PC-3 (cell line): ENCODE results near the gene MAML3. TPM values are rescaled to one million over a fixed set of nuclear protein-coding genes. Genes with fewer than 3 reads are reported as not detected.
A peak's percentile ranks its signal among the peaks of the same experiment; 100 is the strongest.

Source experiments
- ATAC-seq: fragments of 200-7000 bp; cut with Tn5 transposase; 2 replicates; pipeline ENCODE4 v1.9.1; 2020; ENCODE audit warnings: mild to moderate bottlenecking, moderate library complexity
- BruUV-seq: library from RNA; stranded (reverse); fragments of 400-500 nt; replicated peaks from 2 replicates; lab custom pipeline; 2021; lab: Mats Ljungman, UMichigan
- CTCF ChIA-PET: fragments of 300-600 bp; sonication (Branson Sonifier 250); formaldehyde crosslinking; loops from one replicate; lab custom pipeline; 2022; ENCODE audit warnings: antibody characterized with exemption; lab: Charles Lee
- POLR2A ChIA-PET: fragments of 300-600 bp; sonication (Branson Sonifier 250); formaldehyde crosslinking; loops from one replicate; lab custom pipeline; 2022; ENCODE audit warnings: antibody characterized with exemption; ENCODE audit not compliant: unreplicated experiment; lab: Charles Lee
- DNase-seq: peaks from one replicate; pipeline ENCODE4 v3.0.0-alpha.2; 2015
- H2AFZ ChIP-seq: fragments of 300-600 bp; sonication (generic); 2 replicates; pipeline ENCODE4 v1.6.0; 2016; ENCODE audit warnings: antibody characterized with exemption, low read length
- H3F3A ChIP-seq: fragments of 300-600 bp; sonication (generic); one replicate; pipeline ENCODE4 v1.6.0; 2017; ENCODE audit warnings: antibody characterized with exemption, low read length, control low read depth, mild to moderate bottlenecking; ENCODE audit not compliant: unreplicated experiment
- H3K27ac ChIP-seq: fragments of 300-600 bp; sonication (generic); 2 replicates; pipeline ENCODE4 v1.5.1; 2016; ENCODE audit warnings: mild to moderate bottlenecking, low read length
- H3K27me3 ChIP-seq: fragments of 300-600 bp; sonication (generic); 2 replicates; pipeline ENCODE4 v1.6.1; 2016; ENCODE audit warnings: low read length, mixed read lengths
- H3K36me3 ChIP-seq: fragments of 300-600 bp; sonication (generic); 2 replicates; pipeline ENCODE4 v1.6.1; 2016; ENCODE audit warnings: low read depth, mixed run types, low read length, mixed read lengths
- H3K4me1 ChIP-seq: fragments of 300-600 bp; sonication (generic); 2 replicates; pipeline ENCODE4 v1.5.1; 2016; ENCODE audit warnings: low read length; ENCODE audit not compliant: insufficient read depth
- H3K4me2 ChIP-seq: fragments of 300-600 bp; sonication (generic); 2 replicates; pipeline ENCODE4 v1.6.0; 2016; ENCODE audit warnings: low read length
- H3K4me3 ChIP-seq: fragments of 300-600 bp; sonication (generic); 2 replicates; pipeline ENCODE4 v1.5.1; 2016; ENCODE audit warnings: mild to moderate bottlenecking, low read length, mixed read lengths
- H3K79me2 ChIP-seq: fragments of 300-600 bp; sonication (generic); 2 replicates; pipeline ENCODE4 v1.6.1; 2017; ENCODE audit warnings: low read length, mixed read lengths
- H3K9ac ChIP-seq: fragments of 300-600 bp; sonication (generic); 2 replicates; pipeline ENCODE4 v1.6.0; 2016; ENCODE audit warnings: mild to moderate bottlenecking, low read length
- H3K9me2 ChIP-seq: fragments of 300-600 bp; sonication (generic); replicated peaks from 2 replicates; pipeline ENCODE4 v1.6.1; 2016; ENCODE audit warnings: mixed run types, low read length, mixed read lengths
- H3K9me3 ChIP-seq: fragments of 300-600 bp; sonication (generic); 2 replicates; pipeline ENCODE4 v1.6.1; 2016; ENCODE audit warnings: low read length, mixed read lengths
- H4K20me1 ChIP-seq: fragments of 300-600 bp; sonication (generic); 2 replicates; pipeline ENCODE4 v1.6.1; 2016; ENCODE audit warnings: low read length, mixed read lengths
- EZH2 ChIP-seq: fragments of 300-600 bp; sonication (generic); IDR thresholded peaks from one replicate; pipeline ENCODE4 v1.6.1; 2017; ENCODE audit warnings: antibody characterized with exemption, mild to moderate bottlenecking, low read length; ENCODE audit not compliant: unreplicated experiment
- EZH2phosphoT487 ChIP-seq: fragments of 300-600 bp; sonication (generic); IDR thresholded peaks from 2 replicates; pipeline ENCODE4 v1.6.1; 2018; ENCODE audit warnings: mild to moderate bottlenecking, antibody characterized with exemption, low read length, borderline replicate concordance
- intact Hi-C: fragments of 100-400 bp; cut with micrococcal nuclease; formaldehyde crosslinking; loops from 2 replicates; pipeline ENCODE4 v1.9.0; 2023
- total RNA-seq: library from RNA; depleted of rRNA; stranded (reverse); fragments of >200 nt; gene quantifications from 2 replicates; pipeline ENCODE4 v1.2.3, GENCODE V29; 2014
- TF ChIP-seq, protein P1 (sequence below): fragments of 300-600 bp; sonication (generic); conservative IDR thresholded peaks from 2 replicates; pipeline ENCODE4 v1.5.1; 2017; ENCODE audit warnings: antibody characterized with exemption, low read depth, mild to moderate bottlenecking, low read length

Gene MAML3
- total RNA-seq, 1 experiment from 2014 or later, result 4.3 TPM

DNA sequence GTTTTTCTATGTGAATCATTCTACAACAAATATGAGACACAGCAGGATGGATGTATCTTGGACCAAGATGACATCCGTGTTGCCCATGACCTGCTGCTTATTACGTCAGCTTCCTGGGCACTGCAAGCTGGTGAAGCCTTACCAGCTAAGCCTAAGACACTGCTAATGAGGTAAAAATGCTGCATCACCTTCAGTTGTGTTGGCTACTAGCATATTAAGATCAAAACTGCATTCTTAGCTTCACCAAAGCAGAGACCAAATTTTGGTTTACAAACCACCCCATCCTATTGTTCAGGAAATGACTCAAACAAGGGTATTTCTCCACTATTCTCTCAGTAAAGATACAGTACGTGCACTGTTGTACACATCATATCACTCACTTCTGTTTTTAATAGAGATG lies 50.3 kb downstream of the MAML3 start:
- H3K79me2 ChIP-seq, result no peaks in the 10 kb centered on the region
- POLR2A ChIA-PET, result no interaction called here
- no peaks in the 10 kb centered on the region for H4K20me1 ChIP-seq
- peak overlapping the region; percentile 61 for H3K9ac ChIP-seq
- BruUV-seq, result no TSS peak
- no peaks in the 10 kb centered on the region for H3K27me3 ChIP-seq
- H3K4me3 ChIP-seq, result 0 out of 2 replicates have a peak overlapping the region, but pooled peaks have one; percentile 13
- peaks cover 48% of the 10 kb centered on the region for H3K4me1 ChIP-seq
- no peaks in the 10 kb centered on the region for H3K36me3 ChIP-seq
- no peaks in the 10 kb centered on the region for H3F3A ChIP-seq
- DNase-seq (peak; percentile 60), ATAC-seq (peak; percentile 59)
- peak overlapping the region; percentile 89 for H3K27ac ChIP-seq
- intact Hi-C loops, result no loop called here
- no peak for TF ChIP-seq EZH2phosphoT487
- TF ChIP-seq EZH2, result no peak
- TF ChIP-seq, protein P1, sequence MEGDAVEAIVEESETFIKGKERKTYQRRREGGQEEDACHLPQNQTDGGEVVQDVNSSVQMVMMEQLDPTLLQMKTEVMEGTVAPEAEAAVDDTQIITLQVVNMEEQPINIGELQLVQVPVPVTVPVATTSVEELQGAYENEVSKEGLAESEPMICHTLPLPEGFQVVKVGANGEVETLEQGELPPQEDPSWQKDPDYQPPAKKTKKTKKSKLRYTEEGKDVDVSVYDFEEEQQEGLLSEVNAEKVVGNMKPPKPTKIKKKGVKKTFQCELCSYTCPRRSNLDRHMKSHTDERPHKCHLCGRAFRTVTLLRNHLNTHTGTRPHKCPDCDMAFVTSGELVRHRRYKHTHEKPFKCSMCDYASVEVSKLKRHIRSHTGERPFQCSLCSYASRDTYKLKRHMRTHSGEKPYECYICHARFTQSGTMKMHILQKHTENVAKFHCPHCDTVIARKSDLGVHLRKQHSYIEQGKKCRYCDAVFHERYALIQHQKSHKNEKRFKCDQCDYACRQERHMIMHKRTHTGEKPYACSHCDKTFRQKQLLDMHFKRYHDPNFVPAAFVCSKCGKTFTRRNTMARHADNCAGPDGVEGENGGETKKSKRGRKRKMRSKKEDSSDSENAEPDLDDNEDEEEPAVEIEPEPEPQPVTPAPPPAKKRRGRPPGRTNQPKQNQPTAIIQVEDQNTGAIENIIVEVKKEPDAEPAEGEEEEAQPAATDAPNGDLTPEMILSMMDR, result no peak
- H3K9me2 ChIP-seq, result no peaks in the 10 kb centered on the region
- CTCF ChIA-PET, result no interaction called here
- no peak overlapping the region for H2AFZ ChIP-seq
- no peaks in the 10 kb centered on the region for H3K9me3 ChIP-seq
- H3K4me2 ChIP-seq, result peak overlapping the region; percentile 50

- peak overlapping the region; percentile 61 for H3K9ac ChIP-seq
- ATAC-seq (no peak), DNase-seq (peak; percentile 17)
- intact Hi-C loops, result no loop called here
- H3K9me2 ChIP-seq, result no peaks in the 10 kb centered on the region
- H3F3A ChIP-seq, result no peaks in the 10 kb centered on the region
- BruUV-seq, result no TSS peak
- no peak overlapping the region for H2AFZ ChIP-seq
- peak overlapping the region; percentile 89 for H3K27ac ChIP-seq
- peaks cover 61% of the 10 kb centered on the region for H3K4me1 ChIP-seq
- TF ChIP-seq, protein P1, result no peak
- no peak for TF ChIP-seq EZH2
- TF ChIP-seq EZH2phosphoT487, result no peak
- H3K27me3 ChIP-seq, result no peaks in the 10 kb centered on the region
- ChIA-PET CTCF (no interaction called here), POLR2A (no interaction called here)
- no peaks in the 10 kb centered on the region for H3K36me3 ChIP-seq
- no peaks in the 10 kb centered on the region for H4K20me1 ChIP-seq
- H3K79me2 ChIP-seq, result peaks cover 8% of the 10 kb centered on the region; the same call in 1 of the 2 replicates
- H3K4me2 ChIP-seq, result no peak overlapping the region
- H3K4me3 ChIP-seq, result no peak overlapping the region
- H3K9me3 ChIP-seq, result no peaks in the 10 kb centered on the region
Observed at GRCh38 chr4:140102421-140102820, 51.6 kb downstream of the MAML3 start.

- Histone ChIP-seq H3K4me2 (no peak overlapping the region), H3K9me3 (no peaks in the 10 kb centered on the region), H3K4me1 (peaks cover 71% of the 10 kb centered on the region), H3K9ac (peak overlapping the region; percentile 77; the same call in 1 of the 2 replicates), H3K27me3 (no peaks in the 10 kb centered on the region), H3K9me2 (no peaks in the 10 kb centered on the region), H3F3A (no peaks in the 10 kb centered on the region), H3K36me3 (no peaks in the 10 kb centered on the region), H3K79me2 (peaks cover 8% of the 10 kb centered on the region; the same call in 1 of the 2 replicates), H2AFZ (no peak overlapping the region), H3K4me3 (no peak overlapping the region), H4K20me1 (no peaks in the 10 kb centered on the region), H3K27ac (peak overlapping the region; percentile 98)
- no TSS peak for BruUV-seq
- ATAC-seq (no peak), DNase-seq (no peak)
- ChIA-PET CTCF (no interaction called here), POLR2A (no interaction called here)
- intact Hi-C loops, result no loop called here
- TF ChIP-seq, protein P1, result no peak
- TF ChIP-seq EZH2 (no peak), EZH2phosphoT487 (no peak)
Observed at GRCh38 chr4:140100771-140101170, 53.2 kb downstream of the MAML3 start.
